Measurements from ENCODE around the gene TPPP2. TPM values are rescaled to one million over a fixed set of nuclear protein-coding genes. Genes with fewer than 3 reads are reported as not detected.

TPPP2 gene
- total RNA-seq, 1 experiment from 2014 or later, result not detected

DNA sequence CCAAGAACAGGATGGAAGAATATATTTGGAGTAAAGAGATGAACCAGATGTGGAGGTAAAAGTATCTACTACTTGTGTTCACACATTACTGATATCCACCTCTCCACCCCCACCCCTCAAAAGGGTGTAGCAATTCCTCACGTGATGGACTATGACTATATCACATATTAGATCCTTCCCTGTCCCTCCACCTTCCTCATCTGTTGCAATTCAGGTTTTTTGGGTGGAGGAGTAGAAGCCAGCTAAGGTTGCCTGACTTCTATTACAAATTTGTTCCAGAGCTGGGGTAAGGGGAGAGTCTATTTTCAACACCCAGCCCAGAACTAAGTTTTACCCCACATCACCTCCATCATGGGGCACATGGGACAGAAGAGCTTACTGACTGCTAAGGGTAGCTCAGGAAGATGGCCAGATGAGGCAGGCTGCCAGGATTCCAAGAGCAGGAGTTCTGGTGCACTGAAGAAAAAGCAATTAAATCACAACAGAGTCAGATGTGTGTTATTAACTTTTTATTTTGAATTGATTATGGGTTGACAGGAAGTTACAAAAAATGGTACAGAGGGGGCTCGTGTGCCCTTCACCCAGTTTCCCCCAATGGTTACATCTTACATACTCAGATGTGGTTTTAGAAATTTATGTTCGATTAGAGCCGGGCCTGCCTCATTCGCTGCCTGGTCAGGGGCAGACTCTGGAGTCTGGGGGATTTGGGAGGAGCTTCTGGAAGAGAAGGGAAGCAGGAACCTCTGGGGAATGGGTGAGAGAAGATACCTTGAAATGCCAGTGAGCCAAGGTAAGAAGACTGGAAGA lies 2.5 kb downstream of the TPPP2 start:
- CTCF ChIA-PET, result no interaction called here
- no peak overlapping the region for H3K27ac ChIP-seq (ENCODE audit: low read length)
- no peaks in the 10 kb centered on the region; the same call in none of the 2 replicates for H3K27me3 ChIP-seq (ENCODE audit: control insufficient read depth, insufficient read depth, low read length)
- in situ Hi-C loops (cut with HindIII; ENCODE audit: low pct_unique_long_range_greater_than_20kb, low sequenced_read_pairs) (no loop called here), intact Hi-C loops (cut with micrococcal nuclease; ENCODE audit: unreplicated experiment) (no loop called here)
- POLR2A ChIA-PET, result no interaction called here
- ATAC-seq, result no peak
- TF ChIP-seq TCF7L2 (IDR thresholded peaks at IDR 0.05; ENCODE audit: low read depth, low read length), result no peak
- no TSS peak for BruUV-seq (replicated peaks)
- no peak overlapping the region for H3K4me3 ChIP-seq (ENCODE audit: low read depth in 2 of 2, low read length in 2 of 2)
- DNase-seq (ENCODE audit: low read depth, low spot score), result no peak
- no peaks in the 10 kb centered on the region for H3K36me3 ChIP-seq (ENCODE audit: control insufficient read depth, insufficient read depth, low read length)
- H3K9me3 ChIP-seq (ENCODE audit: control insufficient read depth, insufficient read depth, low read depth, low read length), result no peaks in the 10 kb centered on the region
- H3K4me1 ChIP-seq (ENCODE audit: control insufficient read depth, insufficient read depth, low read length), result no peaks in the 10 kb centered on the region

DNA sequence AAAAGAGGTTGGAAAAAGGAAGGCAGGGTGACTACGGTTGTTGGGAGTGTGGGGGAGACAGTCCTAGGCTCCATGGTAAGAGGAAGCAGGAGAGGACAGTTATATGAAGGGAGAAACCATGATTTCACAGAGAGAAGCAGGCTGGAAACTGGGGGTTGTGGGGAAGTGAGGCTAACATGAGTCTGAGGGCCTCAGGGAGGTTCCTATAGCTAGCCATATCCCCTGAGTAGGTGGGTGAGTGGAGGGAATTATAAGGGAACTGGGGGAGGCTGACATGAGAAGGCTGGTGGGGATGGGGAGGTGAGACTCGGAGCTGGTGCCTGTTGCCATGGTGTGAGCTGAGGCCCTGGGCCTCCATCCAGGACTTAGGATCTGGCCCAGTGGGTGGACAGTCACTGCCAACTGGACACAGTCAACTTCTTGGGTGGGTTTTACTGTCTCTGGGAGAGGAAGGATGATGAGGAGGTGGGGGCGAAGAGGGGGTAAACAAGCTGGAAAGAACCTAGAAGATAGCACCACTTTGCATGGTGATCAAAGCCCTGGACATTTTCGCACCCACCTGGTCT lies 3.2 kb downstream of the TPPP2 start:
- Histone ChIP-seq H3K9me3 (ENCODE audit: control insufficient read depth, insufficient read depth, low read depth, low read length) (no peaks in the 10 kb centered on the region), H3K27me3 (ENCODE audit: control insufficient read depth, insufficient read depth, low read length) (no peaks in the 10 kb centered on the region; the same call in none of the 2 replicates), H3K36me3 (ENCODE audit: control insufficient read depth, insufficient read depth, low read length) (no peaks in the 10 kb centered on the region), H3K27ac (ENCODE audit: low read length) (no peak overlapping the region), H3K4me1 (ENCODE audit: control insufficient read depth, insufficient read depth, low read length) (no peaks in the 10 kb centered on the region), H3K4me3 (ENCODE audit: low read depth in 2 of 2, low read length in 2 of 2) (no peak overlapping the region)
- no peak for DNase-seq (ENCODE audit: low read depth, low spot score)
- CTCF ChIA-PET, result interaction anchor here (0.7 kb wide), 1 partner anchor 18 kb away, joined by 3 read pairs; no protein-coding TSS in a partner anchor
- intact Hi-C loops (cut with micrococcal nuclease; ENCODE audit: unreplicated experiment) (no loop called here), in situ Hi-C loops (cut with HindIII; ENCODE audit: low pct_unique_long_range_greater_than_20kb, low sequenced_read_pairs) (no loop called here)
- no peak for ATAC-seq
- TF ChIP-seq POLR2AphosphoS5 (IDR thresholded peaks at IDR 0.05; ENCODE audit: low read depth, low read length) (no peak), TCF7L2 (IDR thresholded peaks at IDR 0.05; ENCODE audit: low read depth, low read length) (no peak), SIN3A (IDR thresholded peaks at IDR 0.05; ENCODE audit: borderline replicate concordance, insufficient read depth, low read depth, low read length) (no peak)
- TF ChIP-seq, protein P1, sequence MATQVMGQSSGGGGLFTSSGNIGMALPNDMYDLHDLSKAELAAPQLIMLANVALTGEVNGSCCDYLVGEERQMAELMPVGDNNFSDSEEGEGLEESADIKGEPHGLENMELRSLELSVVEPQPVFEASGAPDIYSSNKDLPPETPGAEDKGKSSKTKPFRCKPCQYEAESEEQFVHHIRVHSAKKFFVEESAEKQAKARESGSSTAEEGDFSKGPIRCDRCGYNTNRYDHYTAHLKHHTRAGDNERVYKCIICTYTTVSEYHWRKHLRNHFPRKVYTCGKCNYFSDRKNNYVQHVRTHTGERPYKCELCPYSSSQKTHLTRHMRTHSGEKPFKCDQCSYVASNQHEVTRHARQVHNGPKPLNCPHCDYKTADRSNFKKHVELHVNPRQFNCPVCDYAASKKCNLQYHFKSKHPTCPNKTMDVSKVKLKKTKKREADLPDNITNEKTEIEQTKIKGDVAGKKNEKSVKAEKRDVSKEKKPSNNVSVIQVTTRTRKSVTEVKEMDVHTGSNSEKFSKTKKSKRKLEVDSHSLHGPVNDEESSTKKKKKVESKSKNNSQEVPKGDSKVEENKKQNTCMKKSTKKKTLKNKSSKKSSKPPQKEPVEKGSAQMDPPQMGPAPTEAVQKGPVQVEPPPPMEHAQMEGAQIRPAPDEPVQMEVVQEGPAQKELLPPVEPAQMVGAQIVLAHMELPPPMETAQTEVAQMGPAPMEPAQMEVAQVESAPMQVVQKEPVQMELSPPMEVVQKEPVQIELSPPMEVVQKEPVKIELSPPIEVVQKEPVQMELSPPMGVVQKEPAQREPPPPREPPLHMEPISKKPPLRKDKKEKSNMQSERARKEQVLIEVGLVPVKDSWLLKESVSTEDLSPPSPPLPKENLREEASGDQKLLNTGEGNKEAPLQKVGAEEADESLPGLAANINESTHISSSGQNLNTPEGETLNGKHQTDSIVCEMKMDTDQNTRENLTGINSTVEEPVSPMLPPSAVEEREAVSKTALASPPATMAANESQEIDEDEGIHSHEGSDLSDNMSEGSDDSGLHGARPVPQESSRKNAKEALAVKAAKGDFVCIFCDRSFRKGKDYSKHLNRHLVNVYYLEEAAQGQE (IDR thresholded peaks at IDR 0.05; ENCODE audit: insufficient read depth in 1 of 2, low read depth in 2 of 2, low read length in 1 of 2), result no peak
- TF ChIP-seq, protein P2, sequence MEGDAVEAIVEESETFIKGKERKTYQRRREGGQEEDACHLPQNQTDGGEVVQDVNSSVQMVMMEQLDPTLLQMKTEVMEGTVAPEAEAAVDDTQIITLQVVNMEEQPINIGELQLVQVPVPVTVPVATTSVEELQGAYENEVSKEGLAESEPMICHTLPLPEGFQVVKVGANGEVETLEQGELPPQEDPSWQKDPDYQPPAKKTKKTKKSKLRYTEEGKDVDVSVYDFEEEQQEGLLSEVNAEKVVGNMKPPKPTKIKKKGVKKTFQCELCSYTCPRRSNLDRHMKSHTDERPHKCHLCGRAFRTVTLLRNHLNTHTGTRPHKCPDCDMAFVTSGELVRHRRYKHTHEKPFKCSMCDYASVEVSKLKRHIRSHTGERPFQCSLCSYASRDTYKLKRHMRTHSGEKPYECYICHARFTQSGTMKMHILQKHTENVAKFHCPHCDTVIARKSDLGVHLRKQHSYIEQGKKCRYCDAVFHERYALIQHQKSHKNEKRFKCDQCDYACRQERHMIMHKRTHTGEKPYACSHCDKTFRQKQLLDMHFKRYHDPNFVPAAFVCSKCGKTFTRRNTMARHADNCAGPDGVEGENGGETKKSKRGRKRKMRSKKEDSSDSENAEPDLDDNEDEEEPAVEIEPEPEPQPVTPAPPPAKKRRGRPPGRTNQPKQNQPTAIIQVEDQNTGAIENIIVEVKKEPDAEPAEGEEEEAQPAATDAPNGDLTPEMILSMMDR (IDR thresholded peaks at IDR 0.05), result no peak
- BruUV-seq (replicated peaks), result no TSS peak
- POLR2A ChIA-PET, result no interaction called here

DNA sequence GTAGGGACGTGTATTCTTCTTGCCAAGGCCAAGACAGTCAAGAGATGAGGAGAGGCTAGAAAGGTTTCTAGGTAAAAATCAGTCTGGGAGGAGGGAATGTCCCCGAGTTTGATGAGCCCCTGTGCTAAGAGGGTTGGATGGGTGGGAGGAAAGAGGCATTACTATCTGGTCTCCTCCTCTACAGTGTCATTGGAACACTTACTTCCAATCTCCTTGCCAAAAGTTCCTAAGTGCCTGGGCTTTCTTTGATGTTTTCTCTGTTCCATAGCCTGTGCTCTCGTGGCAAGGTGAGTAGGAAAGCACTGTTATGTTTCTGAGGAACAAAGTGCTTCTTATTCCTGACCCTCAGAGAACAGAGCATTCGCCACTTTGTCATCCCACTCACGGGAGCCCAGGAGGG lies 4.7 kb downstream of the TPPP2 start, which contains the start of gene RNASE13:
TSS of gene RNASE13 (minus strand) at position 101 of the 400 bp plus-strand sequence. CDS start 519 bp downstream, outside the sequence.
- H3K27ac ChIP-seq (ENCODE audit: low read length), result no peak within 1 kb of the TSS
- intact Hi-C loops (cut with micrococcal nuclease; ENCODE audit: unreplicated experiment) (no loop called here), in situ Hi-C loops (cut with HindIII; ENCODE audit: low pct_unique_long_range_greater_than_20kb, low sequenced_read_pairs) (no loop called here)
- no peaks in the 10 kb centered on the region for H3K36me3 ChIP-seq (ENCODE audit: control insufficient read depth, insufficient read depth, low read length)
- CTCF ChIA-PET, result interaction anchor here (2.2 kb wide), 1 partner anchor 20 kb away, joined by 11 read pairs; no protein-coding TSS in a partner anchor
- POLR2A ChIA-PET, result interaction anchor here (0.6 kb wide), 1 partner anchor 423 kb away, joined by 7 read pairs; no protein-coding TSS in a partner anchor
- no peak for TF ChIP-seq SIN3A (IDR thresholded peaks at IDR 0.05; ENCODE audit: borderline replicate concordance, insufficient read depth, low read depth, low read length)
- TF ChIP-seq TCF7L2 (IDR thresholded peaks at IDR 0.05; ENCODE audit: low read depth, low read length), result no peak
- TF ChIP-seq, protein P2 (IDR thresholded peaks at IDR 0.05), result no peak
- TF ChIP-seq, protein P1 (IDR thresholded peaks at IDR 0.05; ENCODE audit: insufficient read depth in 1 of 2, low read depth in 2 of 2, low read length in 1 of 2), result no peak
- TF ChIP-seq POLR2AphosphoS5 (IDR thresholded peaks at IDR 0.05; ENCODE audit: low read depth, low read length), result no peak
- ATAC-seq, result no peak
- no peaks in the 10 kb centered on the region for H3K9me3 ChIP-seq (ENCODE audit: control insufficient read depth, insufficient read depth, low read depth, low read length)
- no peaks in the 10 kb centered on the region for H3K4me1 ChIP-seq (ENCODE audit: control insufficient read depth, insufficient read depth, low read length)
- no peaks in the 10 kb centered on the region; the same call in none of the 2 replicates for H3K27me3 ChIP-seq (ENCODE audit: control insufficient read depth, insufficient read depth, low read length)
- no peak within 1 kb of the TSS for H3K4me3 ChIP-seq (ENCODE audit: low read depth in 2 of 2, low read length in 2 of 2)
- no peak for DNase-seq (ENCODE audit: low read depth, low spot score)
- BruUV-seq (replicated peaks), result no TSS peak
